Pancreas (tissue), 10 donors: ENCODE data around the gene SLC35F2. TPM values are rescaled to one million over a fixed set of nuclear protein-coding genes. Genes with fewer than 3 reads are reported as not detected.

ENCODE experiments used
- ATAC-seq, 4 donors: fragments of 200-7000 bp; cut with Tn5 transposase; one replicate each; pipeline versions ENCODE4 v1.8.0 to v1.9.1; 2020; ENCODE audit warnings: mild to moderate bottlenecking in 4 of 4, moderate library complexity in 4 of 4
- DNase-seq, 6 donors: peaks; one replicate each; pipeline ENCODE4 v3.0.0-alpha.2; 2020
- FAIRE-seq: peaks from 2 replicates; lab custom pipeline; 2012; peaks lifted over from hg19 to GRCh38; lab: Jason Lieb, UNC
- H3K27ac ChIP-seq, 4 donors: fragments of 200-600 bp; sonication (generic); 1 replicate in 3 of 4; 2 replicates in 1 of 4; pipeline versions ENCODE4 v1.5.0 to v1.8.0; 2020
- H3K27me3 ChIP-seq, 4 donors: fragments of 200-600 bp; one replicate each; pipeline ENCODE4 v1.8.0; 2021
- H3K36me3 ChIP-seq, 3 donors: fragments of 200-600 bp; sonication (generic) in 1 of 3; one replicate each; pipeline versions ENCODE4 v1.5.0 to v1.8.0; 2020 to 2021
- H3K4me1 ChIP-seq, 3 donors: fragments of 200-600 bp; one replicate each; pipeline ENCODE4 v1.8.0; 2021
- H3K4me3 ChIP-seq, 4 donors: fragments of 200-600 bp; sonication (generic) in 2 of 4; one replicate each; pipeline versions ENCODE4 v1.5.0 to v1.8.0; 2020 to 2021
- H3K9me3 ChIP-seq, 4 donors: fragments of 200-600 bp; one replicate each; pipeline ENCODE4 v1.8.0; 2021
- WGBS, 2 donors: extraction: QIAGEN DNeasy Blood & Tissue Kit; methylation state at CpG; one replicate each; pipeline ENCODE4 v1.1.7; 2013; 5-methylcytosine and 5-hydroxymethylcytosine counted together
- intact Hi-C, 3 donors: fragments of 100-400 bp; cut with DNase I; formaldehyde crosslinking; loops; one replicate each; pipeline versions ENCODE4 v1.11.1 to v1.14.2; 2022
- polyA plus RNA-seq, 2 donors: library from polyadenylated mRNA; stranded (reverse); fragments of 200-250 nt; gene quantifications; one replicate each; pipeline ENCODE4 v1.2.3, GENCODE V29; 2013
- total RNA-seq, 6 donors: library from RNA; stranded (reverse); fragmentation: NEBNext Ultra II Directional in 4 of 6; extraction: Animal tissue kit (Norgen Biotek cat#: 25700) in 4 of 6; gene quantifications; one replicate each; pipeline versions ENCODE4 v1.2.1 to v1.2.4, GENCODE V29; 2021 to 2023
- TF ChIP-seq, protein P1 (sequence below), 4 donors: fragments of 200-600 bp; sonication (generic) in 3 of 4; IDR thresholded peaks; one replicate each; pipeline versions ENCODE4 v1.5.0 to v1.8.0; 2021; ENCODE audit warnings: antibody characterized with exemption in 4 of 4
- donor health status: healthy with polysubstance abuse.
- donor health status: DM: no; HTN: no; CAD: no; lungs with moderate emphysema.
- donor health status: DM: no; HTN: no; CAD: no.
- donor health status: control.
- donor health status: control.
- donor health status: Bipolar disorder and iron deficiency.
- donor health status: DM: yes; HTN: yes; CAD: no.
- donor health status: DM: no; HTN: no; CAD: no.
- donor health status: DM: no; HTN: no; CAD: no.
- donor health status: DM: yes; HTN: yes; CAD: no.

The SLC35F2 gene
- total and polyA plus RNA-seq, 8 donors = 2.8 to 6.7 (median 5.0) TPM

DNA sequence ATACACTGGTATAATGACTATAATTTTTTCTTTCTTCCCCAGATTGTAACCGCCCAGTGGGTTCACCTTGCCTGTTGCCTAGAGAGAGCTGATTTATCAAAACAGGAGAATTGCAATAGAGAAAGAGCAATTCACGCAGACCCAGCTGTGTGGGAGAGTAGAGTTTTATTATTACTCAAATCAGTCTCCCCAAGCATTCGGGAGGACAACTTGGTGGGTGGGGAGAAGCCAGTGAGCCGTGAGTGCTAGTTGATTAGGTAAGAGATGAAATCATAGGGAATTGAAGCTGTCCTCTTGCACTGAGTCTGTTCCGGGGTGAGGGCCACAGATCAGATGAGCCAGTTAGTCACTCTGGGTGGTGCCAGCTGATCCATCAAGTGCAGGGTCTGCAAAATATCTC lies 73.2 kb downstream of the SLC35F2 start:
- FAIRE-seq = no peak
- no peak overlapping the region for H3K4me3 ChIP-seq
- no peak for DNase-seq
- no peak for ATAC-seq
- 67 to 78% methylated on average over 5 of the region's 5 CpGs for WGBS, 2 donors
- no peaks in the 10 kb centered on the region for H3K4me1 ChIP-seq
- intact Hi-C loops = no loop called here
- no peak overlapping the region for H3K27ac ChIP-seq
- H3K9me3 ChIP-seq = no peaks in the 10 kb centered on the region
- no peaks in the 10 kb centered on the region for H3K36me3 ChIP-seq
- TF ChIP-seq, protein P1, sequence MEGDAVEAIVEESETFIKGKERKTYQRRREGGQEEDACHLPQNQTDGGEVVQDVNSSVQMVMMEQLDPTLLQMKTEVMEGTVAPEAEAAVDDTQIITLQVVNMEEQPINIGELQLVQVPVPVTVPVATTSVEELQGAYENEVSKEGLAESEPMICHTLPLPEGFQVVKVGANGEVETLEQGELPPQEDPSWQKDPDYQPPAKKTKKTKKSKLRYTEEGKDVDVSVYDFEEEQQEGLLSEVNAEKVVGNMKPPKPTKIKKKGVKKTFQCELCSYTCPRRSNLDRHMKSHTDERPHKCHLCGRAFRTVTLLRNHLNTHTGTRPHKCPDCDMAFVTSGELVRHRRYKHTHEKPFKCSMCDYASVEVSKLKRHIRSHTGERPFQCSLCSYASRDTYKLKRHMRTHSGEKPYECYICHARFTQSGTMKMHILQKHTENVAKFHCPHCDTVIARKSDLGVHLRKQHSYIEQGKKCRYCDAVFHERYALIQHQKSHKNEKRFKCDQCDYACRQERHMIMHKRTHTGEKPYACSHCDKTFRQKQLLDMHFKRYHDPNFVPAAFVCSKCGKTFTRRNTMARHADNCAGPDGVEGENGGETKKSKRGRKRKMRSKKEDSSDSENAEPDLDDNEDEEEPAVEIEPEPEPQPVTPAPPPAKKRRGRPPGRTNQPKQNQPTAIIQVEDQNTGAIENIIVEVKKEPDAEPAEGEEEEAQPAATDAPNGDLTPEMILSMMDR (IDR thresholded peaks at IDR 0.05) = no peak
- H3K27me3 ChIP-seq = no peaks in the 10 kb centered on the region

DNA sequence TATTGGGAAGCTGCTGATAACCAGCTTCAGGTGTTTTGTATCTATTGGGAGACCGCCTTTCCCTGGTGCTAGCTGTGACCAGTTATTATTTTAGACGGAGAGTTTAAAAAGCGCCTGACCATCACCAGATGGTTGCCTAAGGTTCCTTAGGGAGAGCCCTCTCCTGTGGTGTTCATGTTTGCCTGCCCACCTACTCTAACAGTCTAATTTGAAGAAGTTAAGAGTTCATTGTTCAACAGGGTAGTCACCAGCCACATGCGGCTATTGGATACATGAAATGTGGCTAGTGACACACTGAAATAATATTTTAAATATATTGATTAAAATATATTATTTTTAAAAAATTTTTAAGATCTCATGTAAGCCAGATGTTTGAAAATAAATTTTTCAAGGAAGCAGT lies 75.5 kb downstream of the SLC35F2 start:
- DNase-seq (no peak), ATAC-seq (no peak), FAIRE-seq (no peak)
- intact Hi-C loops = no loop called here
- Histone ChIP-seq H3K4me1 (no peaks in the 10 kb centered on the region), H3K36me3 (no peaks in the 10 kb centered on the region), H3K27me3 (no peaks in the 10 kb centered on the region), H3K9me3 (no peaks in the 10 kb centered on the region), H3K27ac (no peak overlapping the region), H3K4me3 (no peak overlapping the region)
- WGBS, 2 donors = 94 to 98% methylated on average over 4 of the region's 4 CpGs
- TF ChIP-seq, protein P1 (IDR thresholded peaks at IDR 0.05) = no peak

DNA sequence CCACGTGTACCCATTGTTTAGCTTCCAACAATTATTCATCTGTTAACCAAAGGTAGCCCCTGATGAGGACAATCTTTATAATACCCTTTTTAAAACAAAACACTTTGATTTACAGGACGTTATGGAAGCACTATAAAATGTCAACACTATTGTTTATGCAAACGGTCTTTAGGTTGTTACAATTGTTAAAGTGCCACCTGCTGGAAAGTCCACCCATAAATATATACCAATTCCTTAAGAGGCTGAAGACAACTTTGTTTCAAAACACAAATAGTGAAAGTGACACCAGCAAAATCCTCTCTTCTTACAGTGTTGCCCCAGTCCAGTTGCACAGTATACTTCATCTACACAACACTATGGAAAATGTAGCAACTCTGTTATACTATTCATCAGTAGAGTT lies 77.8 kb downstream of the SLC35F2 start:
- H3K36me3 ChIP-seq = no peaks in the 10 kb centered on the region
- ATAC-seq = no peak
- H3K4me3 ChIP-seq = no peak overlapping the region
- no peaks in the 10 kb centered on the region for H3K9me3 ChIP-seq
- WGBS, 2 donors = 25 to 35% methylated on average over 3 of the region's 3 CpGs
- no peaks in the 10 kb centered on the region for H3K27me3 ChIP-seq
- no peak for DNase-seq
- FAIRE-seq = no peak
- H3K4me1 ChIP-seq = no peaks in the 10 kb centered on the region
- TF ChIP-seq, protein P1 (IDR thresholded peaks at IDR 0.05) = no peak
- no peak overlapping the region for H3K27ac ChIP-seq
- intact Hi-C loops = no loop called here

DNA sequence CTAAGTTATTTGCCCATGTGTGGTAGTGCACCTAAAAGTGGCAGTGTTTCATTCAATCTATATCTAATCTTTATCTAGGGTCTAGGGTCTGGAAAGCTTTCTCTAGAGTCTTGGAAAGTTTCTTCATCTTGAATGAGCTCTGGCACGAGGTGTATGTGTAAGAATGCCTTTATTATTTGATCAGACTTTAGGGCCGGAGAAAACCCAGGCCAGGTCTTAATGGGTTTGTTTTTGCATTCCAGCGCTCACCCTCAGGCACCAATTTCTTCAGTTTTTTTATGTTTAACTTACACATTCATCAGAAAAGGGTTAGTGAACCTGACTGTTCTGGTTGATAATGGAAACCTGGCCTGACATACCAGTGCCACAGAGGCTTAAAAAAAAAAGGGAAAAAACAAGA lies 78.5 kb downstream of the SLC35F2 start:
- Histone ChIP-seq H3K9me3 (no peaks in the 10 kb centered on the region), H3K27ac (no peak overlapping the region), H3K4me3 (no peak overlapping the region), H3K27me3 (no peaks in the 10 kb centered on the region), H3K4me1 (no peaks in the 10 kb centered on the region), H3K36me3 (no peaks in the 10 kb centered on the region)
- no peak for DNase-seq
- FAIRE-seq = no peak
- TF ChIP-seq, protein P1 (IDR thresholded peaks at IDR 0.05) = no peak
- 22% methylated on average over 3 of the region's 3 CpGs for WGBS, 2 donors
- no peak for ATAC-seq
- intact Hi-C loops = no loop called here

DNA sequence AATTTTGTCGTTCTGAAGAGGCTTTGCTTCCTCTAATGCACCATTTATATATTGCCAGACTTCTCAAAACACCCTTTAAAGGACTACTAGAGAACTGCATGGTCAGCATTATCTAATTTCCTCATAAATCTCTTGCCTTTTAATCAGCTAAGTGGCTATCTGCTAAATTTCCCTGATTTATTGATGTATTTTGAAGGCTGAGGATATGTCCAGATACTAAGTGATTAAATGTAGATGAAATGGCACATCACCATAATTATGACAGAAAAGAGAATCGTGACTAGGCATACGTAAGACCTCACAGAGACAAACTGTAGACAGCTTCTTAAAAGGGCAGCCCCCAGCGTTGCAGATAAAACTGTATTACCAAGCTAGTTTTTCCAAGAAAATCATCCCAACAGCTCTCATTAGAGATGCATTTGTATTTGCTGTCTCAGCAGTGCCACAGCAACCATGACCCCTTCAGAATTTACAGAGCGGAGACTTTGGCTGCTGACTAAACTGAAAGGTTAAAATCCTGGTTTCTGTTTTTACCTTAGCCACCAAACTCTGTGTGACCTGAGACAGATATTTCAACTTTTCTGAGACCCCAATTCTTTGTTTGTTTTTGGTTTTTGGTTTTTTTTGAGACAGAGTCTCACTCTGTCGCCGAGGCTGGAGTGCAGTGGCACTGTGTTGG lies 79.6 kb downstream of the SLC35F2 start:
- TF ChIP-seq, protein P1 (IDR thresholded peaks at IDR 0.05) = no peak
- Histone ChIP-seq H3K36me3 (no peaks in the 10 kb centered on the region), H3K27me3 (no peaks in the 10 kb centered on the region), H3K9me3 (no peaks in the 10 kb centered on the region), H3K4me1 (no peaks in the 10 kb centered on the region), H3K4me3 (no peak overlapping the region), H3K27ac (no peak overlapping the region)
- intact Hi-C loops = no loop called here
- 63 to 64% methylated on average over 7 of the region's 7 CpGs for WGBS, 2 donors
- DNase-seq (no peak), ATAC-seq (no peak), FAIRE-seq (no peak)
